ENCODE results near the gene AKT1S1.

- TF ChIP-seq CTCF (conservative IDR thresholded peaks at IDR 0.05; ENCODE audit: low read depth, low read length) (no peak), EZH2 (IDR thresholded peaks at IDR 0.05; ENCODE audit: low read length, unreplicated experiment) (no peak), EZH2phosphoT487 (IDR thresholded peaks at IDR 0.05; ENCODE audit: borderline replicate concordance, low read length) (no peak)
These were observed 46.2 kb upstream of the AKT1S1 start for GRCh38 chr19:49923055-49924003.

Measured in PC-3 (cell line).